Measurements from ENCODE around the gene RAB41.

Gene RAB41

GRCh38 chrX:70324326-70324725 lies 42.4 kb downstream of the RAB41 start:
- no peaks in the 10 kb centered on the region for H3K36me3 ChIP-seq (ENCODE audit: control insufficient read depth, insufficient read depth, low read length)
- H3K27ac ChIP-seq (ENCODE audit: low read depth, low read length), result no peak overlapping the region
- H3K79me1 ChIP-seq (ENCODE audit: low read length), result no peaks in the 10 kb centered on the region
- H2AK5ac ChIP-seq (ENCODE audit: low read length), result no peak overlapping the region
- DNase-seq, result no peak
- no CpG with 5 or more reads among the region's 2 CpGs for WGBS (ENCODE audit: extremely low coverage, insufficient coverage, low lambda C conversion rate)
- no peak overlapping the region for H3K56ac ChIP-seq (ENCODE audit: low read length)
- H3K9ac ChIP-seq (ENCODE audit: low read length), result no peak overlapping the region
- H4K5ac ChIP-seq (ENCODE audit: low read length), result no peak overlapping the region
- no peak overlapping the region for H3K4me3 ChIP-seq (ENCODE audit: low read length)
- no peak overlapping the region for H2BK15ac ChIP-seq (replicated peaks; ENCODE audit: low read depth)
- H3K4me2 ChIP-seq (ENCODE audit: low read length), result no peak overlapping the region
- no peak overlapping the region for H3K18ac ChIP-seq (ENCODE audit: low read length)
- H2BK120ac ChIP-seq (ENCODE audit: low read depth, low read length), result no peak overlapping the region
- no peaks in the 10 kb centered on the region for H3K79me2 ChIP-seq (ENCODE audit: control insufficient read depth, insufficient read depth, low read length)
- H3K4ac ChIP-seq (ENCODE audit: low read depth, low read length), result no peak overlapping the region
- H2BK5ac ChIP-seq (ENCODE audit: low read length), result no peak overlapping the region
- H3K27me3 ChIP-seq (ENCODE audit: insufficient read depth, low read length, poor library complexity), result no peaks in the 10 kb centered on the region
- no peak overlapping the region for H4K8ac ChIP-seq (ENCODE audit: low read depth, low read length)
- H3K4me1 ChIP-seq (ENCODE audit: control insufficient read depth, low read depth, low read length), result no peaks in the 10 kb centered on the region
- no peak overlapping the region for H3K23ac ChIP-seq (ENCODE audit: low read length)

- Histone ChIP-seq H3K4me3 (ENCODE audit: low read length) (no peak overlapping the region), H3K4ac (ENCODE audit: low read depth, low read length) (no peak overlapping the region), H2AK5ac (ENCODE audit: low read length) (no peak overlapping the region), H3K36me3 (ENCODE audit: control insufficient read depth, insufficient read depth, low read length) (no peaks in the 10 kb centered on the region), H2BK120ac (ENCODE audit: low read depth, low read length) (no peak overlapping the region), H4K5ac (ENCODE audit: low read length) (no peak overlapping the region), H3K18ac (ENCODE audit: low read length) (no peak overlapping the region), H3K79me1 (ENCODE audit: low read length) (no peaks in the 10 kb centered on the region), H3K56ac (ENCODE audit: low read length) (no peak overlapping the region), H3K23ac (ENCODE audit: low read length) (no peak overlapping the region), H3K4me1 (ENCODE audit: control insufficient read depth, low read depth, low read length) (no peaks in the 10 kb centered on the region), H3K79me2 (ENCODE audit: control insufficient read depth, insufficient read depth, low read length) (no peaks in the 10 kb centered on the region), H3K9ac (ENCODE audit: low read length) (no peak overlapping the region), H2BK15ac (replicated peaks; ENCODE audit: low read depth) (no peak overlapping the region), H3K27ac (ENCODE audit: low read depth, low read length) (no peak overlapping the region), H2BK5ac (ENCODE audit: low read length) (no peak overlapping the region), H3K4me2 (ENCODE audit: low read length) (no peak overlapping the region), H3K27me3 (ENCODE audit: insufficient read depth, low read length, poor library complexity) (no peaks in the 10 kb centered on the region), H4K8ac (ENCODE audit: low read depth, low read length) (no peak overlapping the region)
- WGBS (ENCODE audit: extremely low coverage, insufficient coverage, low lambda C conversion rate), result no CpG with 5 or more reads among the region's 1 CpG
- no peak for DNase-seq
Measured at GRCh38 chrX:70331161-70331560, 49.2 kb downstream of the RAB41 start.

- no peak overlapping the region for H3K4ac ChIP-seq (ENCODE audit: low read depth, low read length)
- no peak overlapping the region for H2AK5ac ChIP-seq (ENCODE audit: low read length)
- H3K79me2 ChIP-seq (ENCODE audit: control insufficient read depth, insufficient read depth, low read length), result no peaks in the 10 kb centered on the region
- no peaks in the 10 kb centered on the region for H3K79me1 ChIP-seq (ENCODE audit: low read length)
- no peaks in the 10 kb centered on the region for H3K4me1 ChIP-seq (ENCODE audit: control insufficient read depth, low read depth, low read length)
- no peaks in the 10 kb centered on the region for H3K36me3 ChIP-seq (ENCODE audit: control insufficient read depth, insufficient read depth, low read length)
- DNase-seq, result peak; percentile 10
- H3K27me3 ChIP-seq (ENCODE audit: insufficient read depth, low read length, poor library complexity), result no peaks in the 10 kb centered on the region
- H4K5ac ChIP-seq (ENCODE audit: low read length), result no peak overlapping the region
- no peak overlapping the region for H3K9ac ChIP-seq (ENCODE audit: low read length)
- no peak overlapping the region for H3K23ac ChIP-seq (ENCODE audit: low read length)
- no peak overlapping the region for H3K4me2 ChIP-seq (ENCODE audit: low read length)
- no CpG with 5 or more reads among the region's 1 CpG for WGBS (ENCODE audit: extremely low coverage, insufficient coverage, low lambda C conversion rate)
- H3K4me3 ChIP-seq (ENCODE audit: low read length), result no peak overlapping the region
- no peak overlapping the region for H3K56ac ChIP-seq (ENCODE audit: low read length)
- H2BK15ac ChIP-seq (replicated peaks; ENCODE audit: low read depth), result no peak overlapping the region
- no peak overlapping the region for H3K27ac ChIP-seq (ENCODE audit: low read depth, low read length)
- H3K18ac ChIP-seq (ENCODE audit: low read length), result no peak overlapping the region
- H4K8ac ChIP-seq (ENCODE audit: low read depth, low read length), result no peak overlapping the region
- no peak overlapping the region for H2BK120ac ChIP-seq (ENCODE audit: low read depth, low read length)
- no peak overlapping the region for H2BK5ac ChIP-seq (ENCODE audit: low read length)
Measured at GRCh38 chrX:70332600-70332999, 50.6 kb downstream of the RAB41 start.

Small RNA genes lying within 50 kb of the gene (small RNA-seq; reads per million reads assigned to genes)
- gene RNA5SP507 (ENCODE audit: insufficient read depth), result 0.90 reads per million

Data from mesendoderm (in vitro differentiated cells).